GM21619 (cell line): ENCODE results near the gene PPIP5K2.
"Not testable (repeated sequence)": the region's sequence is repeated elsewhere in the genome, so short reads cannot be mapped to it uniquely, and the experiment has no call there.

Experiments used
- ATAC-seq: cut with Tn5 transposase; IDR thresholded peaks from one replicate; pipeline ENCODE4 v1.9.1; 2021; ENCODE audit not compliant: unreplicated experiment

The PPIP5K2 gene

DNA sequence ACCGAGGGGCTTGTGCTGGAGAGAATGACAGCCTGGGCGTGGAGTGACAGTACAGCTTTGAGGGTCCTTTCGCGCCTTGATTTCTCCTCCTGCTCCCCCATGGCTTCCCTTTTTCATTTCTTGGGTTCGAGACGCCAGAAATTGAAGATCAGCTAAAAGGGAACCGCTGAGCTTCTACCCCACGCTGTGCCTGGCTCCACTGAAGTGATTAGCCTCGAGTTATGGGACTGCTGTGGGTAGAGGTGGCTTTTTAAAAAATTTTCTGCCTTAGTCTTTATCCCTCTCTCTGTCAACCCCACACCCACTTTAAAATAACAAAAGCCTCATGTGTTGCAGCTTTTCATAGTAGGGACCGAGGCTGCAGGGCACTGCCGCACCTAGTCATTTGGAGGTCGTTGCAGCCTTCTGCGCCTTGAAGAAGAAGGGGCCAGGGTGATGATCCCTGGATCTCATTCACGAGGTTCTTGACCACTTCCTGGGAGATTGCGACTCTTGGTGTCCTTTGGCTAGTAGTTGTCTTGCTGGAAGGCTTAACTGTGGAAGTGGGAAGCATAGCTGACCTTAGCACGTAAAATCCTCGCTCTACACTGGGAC lies 603 bp downstream of the PPIP5K2 start:
- no peak for ATAC-seq

DNA sequence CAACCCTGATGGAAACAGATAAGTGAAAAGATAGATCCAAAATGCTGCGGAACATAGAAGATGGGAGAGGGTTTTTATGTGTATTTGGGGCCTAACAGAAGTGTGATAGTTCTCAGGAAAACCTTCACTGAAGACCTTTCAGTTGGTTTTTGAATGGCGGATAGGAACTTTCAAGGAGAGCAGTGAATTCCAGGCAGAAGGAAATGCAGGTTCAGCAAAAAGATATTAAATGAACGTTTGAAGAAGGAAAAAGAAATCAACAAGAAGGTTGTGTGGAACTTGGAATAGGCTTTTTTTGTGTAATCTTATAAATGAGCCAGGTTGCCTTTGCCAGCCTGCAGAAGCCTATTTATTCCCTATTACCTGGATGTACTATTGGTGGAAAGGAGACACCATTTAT lies 2.1 kb downstream of the PPIP5K2 start:
- ATAC-seq: no peak

DNA sequence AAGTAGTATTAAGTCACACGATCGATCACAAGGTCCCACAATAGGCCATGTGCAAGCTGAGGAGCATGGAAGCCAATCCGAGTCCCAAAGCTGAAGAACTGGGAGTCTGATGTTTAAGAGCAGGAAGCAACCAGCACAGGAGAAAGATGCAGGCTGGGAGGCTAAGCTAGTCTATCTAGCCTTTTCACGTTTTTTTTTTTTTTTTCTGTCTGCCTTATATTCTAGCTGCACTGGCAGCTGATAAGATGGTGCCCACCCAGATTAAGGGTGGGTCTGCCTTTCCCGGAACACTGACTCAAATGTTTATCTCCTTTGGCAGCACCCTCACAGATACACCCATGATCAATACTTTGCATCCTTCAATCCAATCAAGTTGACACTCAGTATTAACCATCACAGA lies 6.5 kb downstream of the PPIP5K2 start:
- ATAC-seq: no peak

- ATAC-seq: no peak
Measured at GRCh38 chr5:103127292-103127817, 7.3 kb downstream of the PPIP5K2 start.

- no peak for ATAC-seq
Measured at GRCh38 chr5:103128202-103128601, 8.1 kb downstream of the PPIP5K2 start.

DNA sequence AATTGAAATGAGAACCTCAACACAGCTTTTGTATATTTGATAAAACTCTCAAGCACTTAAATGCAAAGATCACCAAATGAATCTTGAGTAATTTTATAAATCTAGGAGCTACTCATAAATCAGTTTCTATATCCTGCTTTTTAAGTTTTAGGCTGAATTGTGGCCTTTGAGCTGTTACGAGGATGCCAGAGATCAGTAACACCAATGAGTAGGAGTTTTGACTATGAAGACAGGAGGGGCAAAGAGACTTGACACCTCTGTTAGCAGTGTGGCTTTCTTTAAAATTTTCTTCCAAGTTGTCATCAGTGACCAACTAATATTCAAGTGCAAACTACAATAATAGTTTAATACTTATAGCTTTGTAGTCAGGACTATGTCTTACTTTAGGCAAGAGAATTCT lies 12.6 kb downstream of the PPIP5K2 start:
- ATAC-seq: no peak

DNA sequence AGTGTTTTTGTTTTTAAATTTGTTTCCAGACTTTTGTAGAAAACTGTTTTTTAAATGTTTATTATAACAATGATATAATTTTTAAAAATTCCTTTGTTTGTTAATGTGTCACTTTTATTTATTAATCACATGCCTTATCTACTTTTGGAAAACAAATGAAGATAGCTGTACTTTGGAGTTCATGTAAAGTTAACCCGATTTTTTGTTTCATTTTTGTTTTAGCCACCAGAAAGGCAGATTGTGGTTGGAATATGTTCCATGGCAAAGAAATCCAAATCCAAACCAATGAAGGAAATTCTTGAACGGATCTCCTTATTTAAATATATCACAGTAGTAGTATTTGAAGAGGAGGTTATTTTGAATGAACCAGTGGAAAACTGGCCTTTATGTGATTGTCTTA lies 13.1 kb downstream of the PPIP5K2 start:
- ATAC-seq: no peak

GRCh38 chr5:103135461-103135860 lies 15.4 kb downstream of the PPIP5K2 start:
- no peak for ATAC-seq

GRCh38 chr5:103138202-103138690 lies 18.1 kb downstream of the PPIP5K2 start:
- no peak for ATAC-seq

DNA sequence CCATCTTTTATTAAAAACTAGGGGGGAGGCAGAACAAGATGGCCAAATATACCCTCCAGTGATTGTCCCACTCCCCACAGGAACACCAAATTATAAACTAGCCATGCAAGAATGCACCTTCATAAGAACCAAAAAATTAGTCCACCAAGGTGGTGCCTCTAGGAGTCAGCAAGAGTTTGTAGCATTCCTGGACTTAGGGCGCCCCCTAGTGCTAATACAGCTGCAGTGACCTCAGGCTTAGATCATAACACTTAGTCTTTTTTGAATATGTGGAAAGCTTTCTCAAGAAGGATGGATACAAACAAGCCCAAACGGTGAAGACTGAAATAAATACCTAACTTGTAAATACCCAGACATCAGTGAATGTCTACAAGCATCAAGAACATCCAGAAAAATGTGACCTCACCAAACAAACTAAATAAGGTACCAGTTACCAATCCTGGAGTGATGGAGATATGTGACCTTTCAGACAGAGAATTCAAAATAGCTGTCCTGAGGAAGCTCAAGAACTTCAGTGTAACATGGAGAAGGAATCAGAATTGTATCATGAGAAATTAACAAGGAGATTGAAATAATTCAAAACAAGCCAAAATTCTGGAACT lies 19.3 kb downstream of the PPIP5K2 start:
- ATAC-seq: peak; percentile 96

- not testable (repeated sequence) for ATAC-seq
Measured at GRCh38 chr5:103142132-103142531, 22.0 kb downstream of the PPIP5K2 start.

- ATAC-seq: no peak
Measured at GRCh38 chr5:103145196-103145595, 25.1 kb downstream of the PPIP5K2 start.

GRCh38 chr5:103148213-103148612 lies 28.1 kb downstream of the PPIP5K2 start:
- ATAC-seq: no peak

- no peak for ATAC-seq
Measured at GRCh38 chr5:103151156-103151555, 31.1 kb downstream of the PPIP5K2 start.

DNA sequence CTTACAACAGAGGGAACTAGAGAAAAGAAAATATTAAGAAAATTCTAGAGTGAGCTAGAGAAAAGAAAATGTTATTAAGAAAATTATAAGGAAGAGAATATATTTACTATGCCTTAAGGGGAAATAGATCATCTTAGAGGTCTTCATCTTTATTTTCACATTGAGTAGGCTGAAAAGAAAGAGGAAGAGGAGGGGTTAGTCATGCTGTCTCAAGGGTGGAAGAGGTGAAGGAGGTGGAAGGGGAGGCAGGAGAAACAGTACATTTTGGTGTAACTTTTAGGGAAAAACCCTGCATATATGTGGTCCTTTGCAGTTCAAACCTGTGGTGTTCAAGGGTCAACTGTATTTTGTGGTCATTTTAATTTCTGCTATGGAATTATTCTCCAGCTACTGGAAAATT lies 46.6 kb downstream of the PPIP5K2 start:
- ATAC-seq: no peak

DNA sequence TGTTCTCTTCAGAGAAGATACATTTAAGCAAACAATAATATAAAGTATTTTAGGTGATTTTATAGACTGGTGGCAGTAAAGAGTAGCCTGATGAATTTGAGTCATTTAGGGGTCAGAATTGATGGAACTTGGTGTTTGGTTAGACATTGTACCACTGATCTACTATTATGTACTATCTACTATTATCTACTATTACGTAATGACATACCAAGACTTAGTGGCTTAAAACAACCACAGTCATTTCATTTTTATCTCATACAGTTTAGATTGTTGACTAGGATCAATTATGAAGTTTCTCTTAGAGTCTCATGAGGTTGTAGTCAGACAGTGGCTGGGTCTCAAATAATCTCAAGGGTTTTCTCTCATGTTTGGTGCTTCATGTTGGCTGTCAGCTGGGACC lies 54.0 kb downstream of the PPIP5K2 start:
- ATAC-seq: no peak

DNA sequence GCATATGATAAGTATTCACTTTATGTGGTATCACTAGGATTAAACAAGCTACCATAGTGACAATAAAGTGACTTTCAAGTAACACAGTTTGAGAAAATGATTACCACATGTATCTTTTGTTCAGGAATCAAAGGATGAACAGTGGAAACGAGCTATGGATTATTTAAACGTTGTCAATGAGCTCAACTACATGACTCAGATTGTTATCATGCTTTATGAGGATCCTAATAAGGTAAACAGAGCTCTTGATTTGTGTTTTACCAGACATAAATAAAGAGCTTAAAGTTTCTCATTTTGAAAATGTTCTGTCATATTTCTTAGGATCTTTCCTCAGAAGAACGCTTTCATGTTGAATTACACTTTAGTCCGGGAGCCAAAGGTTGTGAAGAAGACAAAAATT lies 57.4 kb downstream of the PPIP5K2 start:
- ATAC-seq: no peak

- no peak for ATAC-seq
Measured at GRCh38 chr5:103178167-103178566, 58.1 kb downstream of the PPIP5K2 start.

- ATAC-seq: no peak
Measured at GRCh38 chr5:103186152-103186551, 66.1 kb downstream of the PPIP5K2 start.

DNA sequence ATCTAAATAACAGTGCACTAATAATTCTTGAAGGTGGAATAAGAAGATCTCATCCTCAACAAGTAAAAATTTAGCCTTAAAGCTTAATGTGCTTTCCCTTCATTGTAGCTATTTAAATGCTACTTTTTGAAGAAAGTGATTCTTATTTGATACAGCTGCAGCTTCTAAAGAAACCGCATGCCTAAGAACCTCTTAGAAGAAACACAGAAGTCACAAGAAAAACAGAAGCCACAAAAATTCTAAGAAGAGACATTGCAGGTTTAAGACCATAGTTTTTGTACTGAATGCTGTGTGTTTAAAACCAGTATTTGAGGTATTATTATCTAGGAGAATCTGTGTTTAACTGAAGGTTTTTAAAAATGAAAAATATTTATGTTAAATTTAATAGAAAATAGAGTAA lies 68.3 kb downstream of the PPIP5K2 start:
- ATAC-seq: no peak

GRCh38 chr5:103203226-103203625 lies 83.1 kb downstream of the PPIP5K2 start:
- no peak for ATAC-seq

GRCh38 chr5:103204990-103205389 lies 84.9 kb downstream of the PPIP5K2 start:
- ATAC-seq: not testable (repeated sequence)
